Putamen (tissue), 1 donor: ENCODE data around the gene GFOD1.

Experiments used
- DNase-seq: peaks from one replicate; pipeline ENCODE4 v3.0.0-alpha.2; 2016; ENCODE audit warnings: low spot score

GFOD1 gene

GRCh38 chr6:13485923-13486562, 1.4 kb downstream of the GFOD1 start:
- DNase-seq, result peak; percentile 66

DNA sequence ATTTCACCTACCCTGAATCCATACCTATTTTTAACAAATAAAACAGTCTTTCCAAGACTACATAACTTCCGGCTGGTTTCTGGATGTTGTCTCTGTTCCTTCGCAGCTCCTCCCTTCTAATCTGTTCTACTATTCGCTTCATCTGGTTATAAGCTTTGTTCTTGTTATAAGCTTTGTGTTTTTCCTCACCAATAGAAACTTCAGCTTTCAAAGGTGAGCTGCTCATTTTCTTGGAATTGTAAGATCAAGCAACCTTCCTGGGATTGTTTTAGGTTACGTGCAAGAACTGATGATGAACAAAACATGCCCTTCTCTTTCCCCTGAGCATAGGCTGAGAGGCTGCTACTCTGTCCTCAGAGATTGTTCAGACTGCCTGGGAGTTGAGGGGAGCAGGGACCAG, 2.1 kb downstream of the GFOD1 start:
- no peak for DNase-seq

DNA sequence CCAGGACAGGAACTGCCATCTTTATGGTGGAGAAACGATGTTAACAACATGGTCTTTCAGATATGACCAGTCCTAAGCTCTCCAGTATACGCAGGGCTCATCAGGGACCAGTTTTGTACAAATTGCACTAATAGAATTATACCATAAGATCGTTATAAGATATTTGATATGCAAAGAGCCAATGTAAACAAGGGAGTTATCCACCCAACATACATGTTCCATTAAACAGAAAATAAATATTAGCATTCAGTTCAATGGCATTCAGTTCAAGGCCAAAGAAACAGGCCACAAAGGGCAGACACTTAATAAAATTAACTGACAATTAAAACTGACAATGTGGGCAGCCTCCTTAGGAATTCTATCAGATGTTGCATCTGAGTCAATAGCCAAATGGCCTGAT, 2.6 kb downstream of the GFOD1 start:
- DNase-seq, result no peak

DNA sequence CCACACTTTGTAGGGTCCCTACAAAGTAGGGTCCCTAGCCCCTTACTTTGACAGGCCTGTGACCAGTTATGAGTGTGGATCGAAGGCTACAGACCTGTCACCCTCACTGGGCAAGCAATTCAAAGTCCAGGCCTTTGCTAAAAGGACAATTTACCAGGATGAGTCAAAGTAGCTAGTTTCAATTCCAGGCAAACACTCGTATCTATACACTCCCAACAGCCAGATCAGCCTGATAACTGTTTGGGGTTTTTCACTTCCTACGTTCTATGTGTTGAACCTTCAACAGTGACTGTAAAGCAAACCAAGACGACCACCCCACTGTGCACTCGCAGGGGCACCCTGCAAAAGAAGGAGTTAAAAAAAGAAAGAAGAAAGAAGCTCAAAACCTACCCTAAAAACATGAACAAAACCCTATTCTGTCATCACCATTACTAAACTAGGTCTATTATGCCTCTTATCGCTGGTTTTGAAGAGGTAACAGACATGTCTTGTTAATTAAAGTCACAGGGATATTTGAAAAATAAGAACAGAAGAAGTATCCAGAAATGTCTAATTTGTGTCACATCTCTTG, 3.2 kb downstream of the GFOD1 start:
- no peak for DNase-seq

DNA sequence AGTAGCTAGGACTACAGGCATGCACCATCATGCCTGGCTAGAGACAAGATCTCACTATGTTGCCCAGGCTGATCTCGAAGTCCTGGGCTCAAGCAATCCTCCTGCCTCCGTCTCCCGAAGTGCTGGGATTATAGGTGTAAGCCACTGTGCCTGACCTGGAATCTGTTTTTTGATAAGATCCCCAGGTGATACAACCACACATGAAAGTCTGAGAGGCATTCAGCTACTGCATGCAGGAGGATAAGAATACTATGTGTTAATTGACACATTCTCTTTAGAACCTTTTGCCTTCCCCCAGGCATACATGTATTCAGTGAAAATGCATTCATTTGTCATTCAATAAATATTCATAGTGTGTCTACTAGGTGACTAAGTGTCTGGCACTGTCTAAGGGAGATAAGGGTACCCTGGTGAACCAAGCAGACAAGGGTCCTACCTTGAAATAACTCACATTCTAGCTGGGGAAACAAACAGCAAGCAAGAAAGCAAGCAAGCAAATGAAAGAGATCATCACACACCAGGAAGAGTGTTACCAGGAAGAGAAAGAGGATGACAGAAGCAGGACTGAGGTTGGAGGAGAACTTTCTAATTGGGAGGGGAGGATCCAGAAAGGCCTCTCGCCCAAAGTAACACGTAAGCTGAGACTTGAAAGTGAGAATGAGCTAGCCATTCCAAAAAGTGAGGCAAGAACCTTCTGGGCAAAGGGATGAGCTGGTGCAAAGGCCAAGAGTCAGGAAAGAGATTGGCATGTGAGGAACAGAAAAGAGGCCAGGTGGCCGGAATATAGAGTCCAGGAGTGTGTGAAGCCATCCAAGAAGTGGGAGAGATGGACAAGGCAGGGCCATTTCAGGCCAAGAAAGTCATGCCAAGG, 6.5 kb downstream of the GFOD1 start:
- DNase-seq, result no peak

DNA sequence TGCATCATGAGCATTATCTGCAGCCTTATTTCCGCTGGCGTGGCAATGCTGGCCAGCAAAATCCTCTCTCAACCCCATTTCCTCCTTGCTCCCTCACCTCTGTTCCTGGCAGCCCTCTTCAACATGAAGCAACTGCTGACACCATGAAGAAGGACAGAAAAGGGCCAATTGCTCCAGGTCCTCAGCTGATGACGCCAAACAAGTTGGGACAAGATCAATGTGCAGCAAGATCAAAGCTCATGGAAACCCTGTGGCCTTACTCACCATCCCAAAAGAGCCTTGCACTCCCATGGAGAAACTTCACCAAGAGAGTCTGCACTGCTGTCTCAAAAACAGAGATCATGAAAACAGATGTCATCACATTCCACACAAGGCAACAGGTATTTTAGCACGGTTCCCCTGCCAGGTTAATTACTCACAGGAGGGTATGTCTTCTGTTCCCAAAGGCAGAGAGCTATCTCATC, 7.4 kb downstream of the GFOD1 start:
- no peak for DNase-seq

DNA sequence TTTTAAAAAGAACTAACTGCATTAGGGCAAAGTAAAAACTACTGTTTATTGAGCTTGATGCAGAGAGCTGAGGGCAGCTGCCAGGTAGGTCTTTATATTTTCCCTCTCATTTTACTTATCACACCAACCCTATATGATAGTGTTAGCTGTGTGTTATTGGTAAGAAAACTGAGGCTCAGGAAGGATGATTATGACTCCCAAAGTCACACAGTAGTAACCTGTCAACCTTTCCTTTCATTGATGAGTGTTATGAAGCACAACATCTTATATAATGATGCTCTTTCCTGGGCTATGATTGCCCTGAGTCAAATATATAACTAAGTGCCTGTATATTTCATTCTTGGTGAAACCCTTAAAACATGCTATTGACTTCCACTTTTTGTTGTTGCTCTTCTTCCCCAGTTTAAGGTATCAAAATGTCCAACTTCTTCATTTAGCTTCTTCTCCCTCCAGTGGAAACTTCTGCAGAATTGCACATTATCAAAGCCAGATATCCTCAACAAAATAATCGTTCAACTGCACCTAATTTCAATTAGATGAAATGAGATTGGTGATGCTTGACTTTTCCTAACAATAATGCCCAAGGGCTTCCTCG, 8.1 kb downstream of the GFOD1 start:
- no peak for DNase-seq

DNA sequence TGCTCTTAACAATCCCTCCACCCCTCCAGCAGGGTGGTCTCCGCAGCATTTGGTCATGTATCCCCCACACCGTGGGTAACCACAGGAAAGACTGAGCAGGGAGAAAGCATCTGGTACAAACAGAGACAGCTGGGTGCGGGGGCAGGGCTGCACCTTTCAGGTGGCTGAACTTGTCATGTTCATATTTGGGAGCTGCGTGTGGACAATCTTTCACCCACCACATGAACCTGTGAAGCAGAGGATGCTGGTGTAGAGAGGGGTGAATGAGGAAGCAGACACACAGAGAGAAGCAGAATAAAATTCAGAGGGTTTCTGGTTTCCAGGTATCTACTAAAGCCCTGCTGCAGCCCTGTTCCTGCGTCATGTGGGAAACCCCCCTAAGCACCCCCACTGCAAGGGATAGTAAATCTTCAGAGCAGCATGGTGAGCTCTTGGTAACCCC, 8.9 kb downstream of the GFOD1 start:
- no peak for DNase-seq

GRCh38 chr6:13474787-13475186, 12.6 kb downstream of the GFOD1 start:
- DNase-seq, result no peak

DNA sequence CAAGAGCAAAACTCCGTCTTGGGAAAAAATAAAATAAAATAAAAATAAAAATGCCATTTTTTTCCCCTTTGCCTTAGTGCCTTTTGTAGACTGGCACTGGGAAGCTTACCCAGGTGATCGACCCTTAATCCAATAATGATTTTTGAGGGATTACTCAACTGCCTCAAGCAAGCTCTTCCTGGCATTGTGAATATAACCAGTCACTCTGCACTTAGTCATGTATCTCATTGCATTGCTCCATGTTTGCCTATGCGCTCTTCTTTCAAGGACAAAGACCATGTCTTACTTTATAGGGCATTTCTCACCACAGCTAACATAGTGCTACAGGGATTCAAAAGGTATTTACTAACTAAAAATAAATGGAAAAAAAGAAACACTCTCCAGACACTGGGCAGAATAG, 13.0 kb downstream of the GFOD1 start:
- DNase-seq, result no peak

- no peak for DNase-seq
Measured at GRCh38 chr6:13473768-13474165, 13.6 kb downstream of the GFOD1 start.

- no peak for DNase-seq
Measured at GRCh38 chr6:13472976-13473767, 14.2 kb downstream of the GFOD1 start.

DNA sequence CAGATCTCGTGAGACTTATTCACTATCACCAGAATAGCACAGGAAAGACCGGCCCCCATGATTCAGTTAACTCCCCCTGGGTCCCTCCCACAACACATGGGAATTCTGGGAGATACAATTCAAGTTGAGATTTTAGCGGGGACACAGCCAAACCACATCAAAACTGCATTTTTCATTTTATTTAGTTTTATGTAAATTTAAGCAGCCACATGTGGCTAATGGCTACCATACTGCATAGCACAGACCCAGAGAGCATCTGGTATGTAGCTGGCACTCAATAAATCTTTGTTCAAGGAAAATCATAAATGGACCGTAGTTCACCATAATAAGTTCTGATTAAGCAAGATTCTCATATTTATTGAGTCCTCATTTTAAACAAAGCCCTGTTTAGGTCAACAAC, 15.3 kb downstream of the GFOD1 start:
- DNase-seq, result no peak

GRCh38 chr6:13471184-13471583, 16.2 kb downstream of the GFOD1 start:
- no peak for DNase-seq

DNA sequence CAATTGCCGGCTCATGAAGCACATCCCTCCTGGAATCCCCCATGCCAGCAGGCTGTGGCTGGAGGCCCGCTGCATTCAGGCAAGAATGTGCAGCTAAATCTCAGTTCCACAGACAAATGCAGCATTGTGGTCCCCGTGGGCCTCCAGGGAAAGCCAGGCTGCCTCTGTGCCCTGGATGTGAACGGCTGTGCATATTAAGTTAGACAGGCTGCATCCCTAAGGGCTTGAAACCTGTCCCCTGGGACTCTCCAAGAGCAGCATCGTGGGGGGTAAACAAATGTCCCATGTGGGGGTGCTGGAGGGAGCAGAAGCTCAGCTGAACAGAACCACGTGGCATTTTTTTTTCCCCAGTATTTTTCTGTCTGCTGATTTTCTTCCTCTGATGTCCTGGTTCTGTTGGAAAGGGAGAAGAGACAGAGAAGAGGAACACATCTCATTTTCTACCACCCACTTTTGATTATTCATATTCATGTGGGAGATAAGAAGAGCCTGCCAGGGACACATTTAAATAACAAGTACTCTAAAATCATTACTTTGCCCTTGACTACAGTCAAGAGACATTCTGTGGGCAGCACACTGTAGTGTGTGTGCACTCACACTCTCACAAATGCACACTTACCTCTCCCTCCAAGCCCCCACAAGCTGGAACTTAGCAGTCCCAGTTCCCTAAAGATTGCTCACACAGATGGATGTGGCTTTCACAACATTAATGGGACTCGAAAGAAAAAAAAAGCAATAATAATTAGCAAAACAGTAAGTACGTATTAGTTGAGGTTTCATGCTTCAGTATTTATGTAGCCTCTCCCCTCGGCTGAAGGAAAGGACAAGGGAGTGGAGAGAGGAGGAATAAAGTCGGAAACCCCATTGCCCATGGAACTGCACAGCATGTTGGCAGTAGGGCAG, 16.9 kb downstream of the GFOD1 start:
- peak; percentile 80 for DNase-seq

DNA sequence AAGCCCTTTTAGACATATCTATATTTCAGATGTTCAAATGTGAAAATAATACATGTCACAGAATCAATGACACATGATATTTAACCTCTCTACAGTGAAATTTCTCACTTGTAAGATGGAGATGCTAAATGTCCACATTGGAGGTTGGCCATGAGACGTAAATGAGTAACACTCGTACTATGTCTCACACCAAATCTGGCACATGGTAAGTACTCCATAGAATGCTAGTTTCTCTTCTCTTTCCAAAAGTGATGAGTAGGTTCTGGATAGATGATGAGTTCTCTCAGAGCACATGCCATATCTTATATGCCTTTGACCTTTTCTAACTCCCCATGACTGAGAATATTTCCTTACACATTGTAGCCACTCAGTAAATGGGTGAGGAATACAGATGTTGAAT, 17.7 kb downstream of the GFOD1 start:
- no peak for DNase-seq

GRCh38 chr6:13468839-13469238, 18.6 kb downstream of the GFOD1 start:
- DNase-seq, result no peak

- DNase-seq, result no peak
Measured at GRCh38 chr6:13467216-13467600, 20.2 kb downstream of the GFOD1 start.

DNA sequence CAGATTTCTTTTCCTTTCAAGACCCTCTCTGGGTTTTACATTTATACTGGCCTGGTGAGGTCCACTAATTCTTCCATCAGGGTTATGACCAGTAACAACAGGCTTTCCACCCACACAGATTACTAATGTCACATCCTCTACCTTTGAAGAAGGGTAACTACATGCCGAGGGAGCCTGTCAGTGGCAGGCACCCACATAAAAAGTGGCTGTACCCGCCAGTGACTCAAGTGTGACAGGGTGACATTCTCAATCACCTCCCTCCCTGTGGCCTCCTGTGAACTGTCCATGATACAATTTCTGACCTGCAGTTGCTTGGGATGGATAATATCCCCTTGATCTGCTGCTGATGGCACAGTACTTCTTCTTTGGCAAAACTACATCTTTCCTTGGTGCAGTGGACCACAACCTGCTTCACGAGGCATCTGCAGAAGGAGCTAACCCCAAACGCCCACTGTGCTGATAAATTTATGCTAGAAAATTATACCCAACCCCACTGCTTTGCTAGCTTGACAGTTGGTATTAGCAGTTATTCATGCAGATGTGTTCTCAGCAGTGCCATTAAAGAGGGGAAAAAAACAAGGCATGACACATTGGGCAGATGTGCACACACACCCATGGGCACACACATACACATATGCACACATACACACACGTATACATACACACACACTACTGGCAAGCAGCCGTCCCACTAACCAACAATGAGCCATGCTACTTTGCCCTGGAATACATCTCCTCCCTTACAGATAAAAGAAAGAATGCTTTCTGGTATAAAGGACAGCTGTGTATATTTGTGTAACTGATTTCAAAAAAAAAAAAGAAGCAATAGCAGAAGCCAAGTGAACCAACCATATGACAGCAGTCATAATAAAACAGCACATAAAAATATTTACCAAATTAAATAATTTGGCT, 20.8 kb downstream of the GFOD1 start:
- DNase-seq, result peak; percentile 64

- no peak for DNase-seq
Measured at GRCh38 chr6:13465734-13466133, 21.7 kb downstream of the GFOD1 start.
